Cardiac fibroblast (primary cell): ENCODE results near the gene TMEM247.
"Not testable (repeated sequence)": the region's sequence is repeated elsewhere in the genome, so short reads cannot be mapped to it uniquely, and the experiment has no call there.

Experiments used
- DNase-seq, 2 donors: peaks; one replicate each; pipeline versions ENCODE4 v3.0.0 to v3.0.0-alpha.2; 2010; ENCODE audit warnings: low read depth in 2 of 2
- H3K4me3 ChIP-seq, 2 donors: replicated peaks in 1 of 2; 1 replicate in 1 of 2; 2 replicates in 1 of 2; pipeline ENCODE4 v1.5.1; 2011; ENCODE audit warnings: low read depth in 2 of 2, low read length in 2 of 2, mild to moderate bottlenecking in 2 of 2, moderate library complexity in 1 of 2
- CTCF ChIP-seq: IDR thresholded peaks from one replicate; pipeline ENCODE4 v1.5.1; 2011; ENCODE audit warnings: low read depth, mild to moderate bottlenecking, low read length, inconsistent platforms

The TMEM247 gene

GRCh38 chr2:46461709-46462171 lies 17.6 kb upstream of the TMEM247 start:
- no peak for DNase-seq
- no peak overlapping the region for H3K4me3 ChIP-seq
- TF ChIP-seq CTCF = no peak

DNA sequence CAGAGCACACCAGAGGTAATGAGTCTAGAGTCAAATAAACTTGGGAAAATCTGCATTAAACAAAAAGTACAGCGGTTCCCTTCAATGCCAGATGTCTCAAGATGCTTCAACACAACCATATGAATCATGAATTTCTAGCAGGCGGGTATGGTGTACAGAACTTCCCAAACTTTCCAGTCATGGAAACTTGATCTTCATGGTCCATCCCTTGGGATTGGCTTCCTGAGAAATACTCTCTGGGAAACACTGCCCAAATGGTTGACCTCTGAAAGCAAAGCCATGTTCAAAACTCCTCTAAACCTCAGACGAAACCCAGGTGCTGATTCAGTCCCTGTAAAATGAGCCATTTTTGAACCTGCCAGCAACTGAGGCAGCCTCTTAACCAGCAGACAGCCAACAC lies 16.4 kb upstream of the TMEM247 start:
- peak; percentile 18 to 59 for DNase-seq
- no peak for TF ChIP-seq CTCF
- H3K4me3 ChIP-seq = no peak overlapping the region

DNA sequence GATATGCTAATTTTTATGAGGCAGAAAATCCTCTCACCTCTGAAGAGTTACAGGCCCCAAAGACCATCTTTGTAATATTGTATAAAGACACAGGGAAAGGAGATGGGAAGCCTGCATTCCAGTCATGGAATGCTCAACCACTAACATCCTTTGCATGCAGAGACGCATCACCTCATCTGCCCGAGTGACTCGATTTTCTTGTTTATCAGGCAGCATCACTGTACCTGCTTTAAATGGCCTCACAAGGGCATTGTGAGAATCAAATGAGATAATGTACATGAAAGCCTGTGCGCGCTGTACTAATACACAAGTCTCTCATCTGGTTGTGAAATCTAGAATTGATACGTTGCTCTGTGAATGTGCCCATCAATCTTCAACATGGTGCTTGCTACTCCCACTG lies 10.2 kb upstream of the TMEM247 start:
- DNase-seq = no peak
- no peak overlapping the region for H3K4me3 ChIP-seq
- no peak for TF ChIP-seq CTCF

DNA sequence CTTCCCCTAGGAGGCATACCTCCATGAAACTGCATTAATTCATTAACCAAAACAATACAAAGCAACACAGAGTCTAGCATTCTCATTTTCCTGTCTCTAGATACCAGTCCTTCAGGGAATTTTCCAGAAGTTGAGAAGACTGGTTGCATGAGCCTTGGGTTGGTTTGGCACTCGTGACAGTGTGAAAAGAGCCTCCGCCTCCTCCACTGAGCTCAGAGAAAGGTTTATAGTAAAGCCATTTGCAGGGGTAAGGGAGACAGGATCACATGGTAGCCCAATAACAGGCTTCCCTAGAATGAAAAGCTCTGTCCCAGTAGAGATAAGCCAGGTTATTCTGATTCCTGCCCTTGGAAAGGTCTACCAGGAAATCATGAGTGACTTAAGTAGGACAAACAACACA lies 9.7 kb upstream of the TMEM247 start:
- H3K4me3 ChIP-seq = no peak overlapping the region
- no peak for TF ChIP-seq CTCF
- DNase-seq = no peak

DNA sequence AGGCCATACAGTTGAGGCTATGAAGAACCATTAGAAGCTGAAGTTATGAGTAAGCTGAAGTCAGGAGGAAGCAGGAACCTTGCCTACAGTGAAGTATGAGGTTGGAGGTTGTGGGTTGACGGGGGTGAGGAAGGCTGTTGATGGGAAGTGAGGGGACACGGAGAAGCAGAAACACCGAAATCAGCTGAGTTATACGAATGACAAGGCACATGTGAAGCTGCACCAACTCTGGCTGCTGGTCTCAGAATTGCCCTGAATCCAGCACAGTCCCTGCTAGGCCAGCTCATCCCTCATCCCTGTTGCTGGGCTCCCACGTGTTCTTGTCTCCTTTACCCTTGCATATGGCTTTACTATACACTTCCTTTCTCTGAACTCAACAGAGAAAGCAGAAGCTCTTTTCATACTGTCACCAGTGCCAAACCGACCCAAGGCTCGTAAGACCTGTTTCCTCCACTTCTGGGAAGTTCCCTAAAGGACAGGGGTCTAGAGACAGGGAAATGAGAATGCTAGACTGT lies 9.2 kb upstream of the TMEM247 start:
- no peak for DNase-seq
- H3K4me3 ChIP-seq = no peak overlapping the region
- no peak for TF ChIP-seq CTCF

- TF ChIP-seq CTCF = no peak
- H3K4me3 ChIP-seq = no peak overlapping the region
- no peak for DNase-seq
Measured at GRCh38 chr2:46471019-46471583, 8.3 kb upstream of the TMEM247 start.

- DNase-seq = no peak
- TF ChIP-seq CTCF = no peak
Measured at GRCh38 chr2:46471697-46472096, 7.7 kb upstream of the TMEM247 start.

GRCh38 chr2:46472165-46472564 lies 7.2 kb upstream of the TMEM247 start:
- H3K4me3 ChIP-seq, DNase-seq: not testable (repeated sequence)

More at GRCh38 chr2:46471697-46472096, 7.7 kb upstream of the TMEM247 start:
- H3K4me3 ChIP-seq = no peak overlapping the region

DNA sequence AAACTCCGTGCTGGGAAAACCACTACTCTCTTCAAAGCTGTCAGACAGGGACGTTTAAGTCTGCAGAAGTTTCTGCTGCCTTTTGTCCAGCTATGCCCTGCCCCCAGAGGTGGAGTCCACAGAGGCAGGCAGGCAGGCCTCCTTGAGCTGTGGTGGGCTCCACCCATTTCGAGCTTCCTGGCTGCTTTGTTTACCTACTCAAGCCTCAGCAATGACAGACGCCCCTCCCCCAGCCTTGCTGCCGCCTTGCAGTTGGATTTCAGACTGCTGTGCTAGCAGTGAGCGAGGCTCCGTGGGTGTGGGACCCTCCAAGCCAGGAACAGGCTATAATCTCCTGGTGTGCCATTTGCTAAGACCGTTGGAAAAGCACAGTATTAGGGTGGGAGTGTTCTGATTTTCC lies 1.9 kb upstream of the TMEM247 start:
- DNase-seq, H3K4me3 ChIP-seq: not testable (repeated sequence)
